ENCODE measurements around the gene AGBL4. TPM values are rescaled to one million over a fixed set of nuclear protein-coding genes. Genes with fewer than 3 reads are reported as not detected.
A peak's percentile ranks its signal among the peaks of the same experiment; 100 is the strongest.

Gene AGBL4
- total and polyA plus RNA-seq, 7 donors = 0.09 to 0.36 (median 0.16) TPM; not detected in 4

DNA sequence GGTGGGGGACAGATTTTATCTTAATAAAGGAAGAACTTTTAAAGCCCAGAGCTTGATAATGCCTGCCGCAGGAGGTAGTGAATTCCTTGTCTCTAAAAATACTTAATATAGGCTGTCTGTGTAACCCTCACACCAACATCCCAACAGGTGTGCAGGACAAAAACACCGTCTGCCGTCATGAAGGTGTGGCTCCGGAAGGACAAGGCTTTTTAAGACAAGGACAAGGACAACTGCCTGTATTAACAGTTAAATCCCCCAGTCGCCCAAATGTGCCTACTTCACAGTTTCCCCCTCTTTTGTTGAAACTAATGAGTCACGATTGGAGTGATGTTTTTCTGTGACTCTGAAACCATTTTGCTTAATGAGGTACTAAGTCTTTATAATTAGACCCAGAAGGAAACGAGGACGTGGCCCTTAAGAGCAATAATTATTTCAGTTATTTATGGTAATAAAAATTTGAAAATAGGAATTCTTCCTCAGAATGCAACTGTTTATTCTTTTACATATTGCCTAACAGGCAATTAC, 1524.5 kb downstream of the AGBL4 start:
- Histone ChIP-seq H3K27ac (no peak overlapping the region), H3K4me1 (peaks cover 0 to 6% (median 5%) of the 10 kb centered on the region in 4 donors), H3K27me3 (no peaks in the 10 kb centered on the region), H3K36me3 (no peaks in the 10 kb centered on the region), H3K4me3 (no peak overlapping the region), H3K9me3 (no peaks in the 10 kb centered on the region)
- no peak for DNase-seq
- 75 to 87% methylated on average over 8 of the region's 8 CpGs for WGBS, 2 donors
- intact Hi-C loops (cut with DNase I) = loop anchor here (5.0 kb wide), 3 partner anchors 47 to 392 kb away; no protein-coding TSS in a partner anchor
- TF ChIP-seq POLR2AphosphoS5 (IDR thresholded peaks at IDR 0.05) = no peak
- TF ChIP-seq, protein P1, sequence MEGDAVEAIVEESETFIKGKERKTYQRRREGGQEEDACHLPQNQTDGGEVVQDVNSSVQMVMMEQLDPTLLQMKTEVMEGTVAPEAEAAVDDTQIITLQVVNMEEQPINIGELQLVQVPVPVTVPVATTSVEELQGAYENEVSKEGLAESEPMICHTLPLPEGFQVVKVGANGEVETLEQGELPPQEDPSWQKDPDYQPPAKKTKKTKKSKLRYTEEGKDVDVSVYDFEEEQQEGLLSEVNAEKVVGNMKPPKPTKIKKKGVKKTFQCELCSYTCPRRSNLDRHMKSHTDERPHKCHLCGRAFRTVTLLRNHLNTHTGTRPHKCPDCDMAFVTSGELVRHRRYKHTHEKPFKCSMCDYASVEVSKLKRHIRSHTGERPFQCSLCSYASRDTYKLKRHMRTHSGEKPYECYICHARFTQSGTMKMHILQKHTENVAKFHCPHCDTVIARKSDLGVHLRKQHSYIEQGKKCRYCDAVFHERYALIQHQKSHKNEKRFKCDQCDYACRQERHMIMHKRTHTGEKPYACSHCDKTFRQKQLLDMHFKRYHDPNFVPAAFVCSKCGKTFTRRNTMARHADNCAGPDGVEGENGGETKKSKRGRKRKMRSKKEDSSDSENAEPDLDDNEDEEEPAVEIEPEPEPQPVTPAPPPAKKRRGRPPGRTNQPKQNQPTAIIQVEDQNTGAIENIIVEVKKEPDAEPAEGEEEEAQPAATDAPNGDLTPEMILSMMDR (IDR thresholded peaks at IDR 0.05) = no peak
- no peak for TF ChIP-seq POLR2A (IDR thresholded peaks at IDR 0.05)
- TF ChIP-seq EP300 (IDR thresholded peaks at IDR 0.05) = no peak

DNA sequence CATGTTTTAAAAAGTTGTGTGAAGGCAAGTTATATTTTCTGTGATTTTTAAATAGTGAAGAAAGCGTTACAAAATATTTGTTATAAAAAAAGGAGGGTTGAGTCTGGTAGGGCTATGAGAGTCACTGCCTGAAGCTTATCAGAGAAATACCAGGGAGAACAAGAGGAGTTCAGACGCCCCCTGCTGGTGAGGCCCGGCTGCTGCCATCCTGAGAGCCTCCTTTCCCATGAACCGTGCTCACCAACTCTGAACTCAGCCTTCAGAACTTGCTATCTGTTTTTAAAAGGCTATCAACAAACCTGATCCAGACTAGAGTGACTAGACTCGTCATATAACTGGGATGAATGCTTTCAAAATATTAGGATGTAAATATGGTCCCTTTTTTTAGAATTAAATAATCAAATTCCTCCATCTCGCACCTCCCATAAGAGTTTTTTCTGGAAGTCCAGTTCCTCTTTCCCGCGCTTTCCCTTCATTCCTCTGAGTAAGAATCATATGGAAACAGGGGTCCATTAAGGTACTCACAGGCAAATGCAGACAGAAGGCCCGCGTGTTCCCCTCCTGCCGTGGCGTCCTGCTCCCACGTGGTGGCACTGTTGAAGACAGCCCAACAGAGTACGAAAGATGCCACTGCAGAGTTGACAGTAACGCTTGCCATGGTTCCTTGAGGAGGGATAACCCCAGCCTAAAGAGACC, 1525.5 kb downstream of the AGBL4 start:
- Histone ChIP-seq H3K9me3 (no peaks in the 10 kb centered on the region), H3K27ac (no peak overlapping the region), H3K4me1 (peaks cover 0 to 16% (median 14%) of the 10 kb centered on the region in 4 donors), H3K36me3 (no peaks in the 10 kb centered on the region), H3K4me3 (no peak overlapping the region), H3K27me3 (no peaks in the 10 kb centered on the region)
- WGBS, 2 donors = 17 to 22% methylated on average over 15 of the region's 15 CpGs
- intact Hi-C loops (cut with DNase I) = loop anchor here (5.0 kb wide), 3 partner anchors 46 to 391 kb away; no protein-coding TSS in a partner anchor
- TF ChIP-seq, protein P1 (IDR thresholded peaks at IDR 0.05) = peak; percentile 71 to 97 (median 82)
- TF ChIP-seq POLR2A (IDR thresholded peaks at IDR 0.05) = no peak
- TF ChIP-seq POLR2AphosphoS5 (IDR thresholded peaks at IDR 0.05) = no peak
- no peak for TF ChIP-seq EP300 (IDR thresholded peaks at IDR 0.05)
- peak; percentile 89 for DNase-seq

DNA sequence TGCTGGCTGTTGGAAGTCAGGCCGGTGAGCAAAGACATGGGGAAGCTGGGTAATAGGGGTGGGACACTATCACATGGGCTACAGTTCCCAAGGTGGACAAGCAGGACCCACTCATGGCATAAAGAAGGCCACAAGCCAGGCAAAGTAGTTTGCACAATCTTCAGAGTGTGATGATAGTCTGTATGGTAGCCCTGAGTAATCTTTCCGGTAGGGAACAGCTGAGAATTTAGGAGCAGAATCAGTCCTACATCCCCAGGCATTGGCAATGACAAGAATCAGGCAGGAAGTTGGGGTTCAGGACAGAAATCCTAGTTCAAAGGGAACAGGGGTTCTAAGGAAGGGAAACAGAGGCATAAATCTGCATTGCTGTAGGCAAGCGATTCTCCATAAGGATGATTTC, 1527.8 kb downstream of the AGBL4 start:
- H3K27me3 ChIP-seq = no peaks in the 10 kb centered on the region
- no peak for DNase-seq
- TF ChIP-seq POLR2A (IDR thresholded peaks at IDR 0.05) (no peak), EP300 (IDR thresholded peaks at IDR 0.05) (no peak), POLR2AphosphoS5 (IDR thresholded peaks at IDR 0.05) (no peak)
- TF ChIP-seq, protein P1 (IDR thresholded peaks at IDR 0.05) = no peak
- H3K4me3 ChIP-seq = no peak overlapping the region
- H3K36me3 ChIP-seq = no peaks in the 10 kb centered on the region
- H3K9me3 ChIP-seq = no peaks in the 10 kb centered on the region
- peaks cover 0 to 29% (median 14%) of the 10 kb centered on the region in 4 donors for H3K4me1 ChIP-seq
- 97% methylated on average over 3 of the region's 3 CpGs for WGBS, 2 donors
- intact Hi-C loops (cut with DNase I) = loop anchor here (5.0 kb wide), 3 partner anchors 44 to 389 kb away; no protein-coding TSS in a partner anchor
- no peak overlapping the region for H3K27ac ChIP-seq

DNA sequence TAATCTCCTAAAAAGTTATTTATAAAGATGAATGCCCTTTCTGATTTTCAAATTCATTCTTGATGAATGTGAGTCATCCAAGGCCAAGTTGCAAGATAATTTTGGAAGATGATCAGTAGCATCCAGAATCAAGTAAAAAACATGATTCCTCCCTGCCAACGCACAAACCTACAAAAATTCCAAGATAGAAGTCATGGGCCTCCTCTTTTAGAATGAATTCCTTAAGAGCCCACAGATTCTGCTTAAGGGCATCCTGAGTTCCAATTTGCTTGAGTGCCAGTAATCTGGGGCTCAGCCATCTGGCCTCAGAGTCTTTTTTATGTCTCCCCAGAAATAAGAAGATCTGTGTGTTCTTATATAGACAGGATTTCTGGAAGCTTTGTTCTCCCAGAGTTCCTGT, 1528.6 kb downstream of the AGBL4 start:
- WGBS, 2 donors = 90 to 96% methylated on average over 1 of the region's 1 CpG
- H3K4me1 ChIP-seq = peaks cover 0 to 29% (median 14%) of the 10 kb centered on the region in 4 donors

More for the DNA sequence above, 1528.6 kb downstream of the AGBL4 start:
- H3K9me3 ChIP-seq = no peaks in the 10 kb centered on the region
- H3K27ac ChIP-seq = no peak overlapping the region
- TF ChIP-seq EP300 (IDR thresholded peaks at IDR 0.05) (no peak), POLR2A (IDR thresholded peaks at IDR 0.05) (no peak), POLR2AphosphoS5 (IDR thresholded peaks at IDR 0.05) (no peak)
- TF ChIP-seq, protein P1 (IDR thresholded peaks at IDR 0.05) = no peak
- H3K4me3 ChIP-seq = no peak overlapping the region
- intact Hi-C loops (cut with DNase I) = loop anchor here (5.0 kb wide), 3 partner anchors 43 to 388 kb away; no protein-coding TSS in a partner anchor
- DNase-seq = no peak
- H3K36me3 ChIP-seq = no peaks in the 10 kb centered on the region
- H3K27me3 ChIP-seq = no peaks in the 10 kb centered on the region
